Measurements from ENCODE around the gene GPD1L. TPM values are rescaled to one million over a fixed set of nuclear protein-coding genes. Genes with fewer than 3 reads are reported as not detected.

Gene GPD1L
- total and polyA plus RNA-seq, 2 of the 13 experiments (the other 11 are each of a cell fraction or from before 2014, with no cell fraction given) = 4.9 to 13.7 TPM

DNA sequence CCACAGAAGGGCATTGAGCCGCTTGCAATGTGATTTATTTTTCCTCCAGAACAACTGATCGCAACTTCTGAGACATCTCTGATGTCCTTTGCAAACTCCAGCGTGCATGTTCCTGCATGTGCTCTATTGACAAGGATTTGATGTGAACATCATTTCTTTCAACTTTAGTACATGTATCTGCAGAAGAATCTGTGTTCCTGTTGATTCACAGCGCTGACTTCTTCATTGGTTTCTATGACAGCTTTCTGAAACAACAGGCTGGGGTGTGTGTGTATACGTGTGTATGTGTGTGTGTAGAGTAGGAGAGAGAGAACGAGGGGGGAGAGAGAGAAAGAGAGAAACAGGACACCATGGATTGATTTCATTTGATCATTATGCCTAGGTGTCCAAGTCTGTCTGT, 75.4 kb downstream of the GPD1L start (continued):
- TF ChIP-seq, protein P1, sequence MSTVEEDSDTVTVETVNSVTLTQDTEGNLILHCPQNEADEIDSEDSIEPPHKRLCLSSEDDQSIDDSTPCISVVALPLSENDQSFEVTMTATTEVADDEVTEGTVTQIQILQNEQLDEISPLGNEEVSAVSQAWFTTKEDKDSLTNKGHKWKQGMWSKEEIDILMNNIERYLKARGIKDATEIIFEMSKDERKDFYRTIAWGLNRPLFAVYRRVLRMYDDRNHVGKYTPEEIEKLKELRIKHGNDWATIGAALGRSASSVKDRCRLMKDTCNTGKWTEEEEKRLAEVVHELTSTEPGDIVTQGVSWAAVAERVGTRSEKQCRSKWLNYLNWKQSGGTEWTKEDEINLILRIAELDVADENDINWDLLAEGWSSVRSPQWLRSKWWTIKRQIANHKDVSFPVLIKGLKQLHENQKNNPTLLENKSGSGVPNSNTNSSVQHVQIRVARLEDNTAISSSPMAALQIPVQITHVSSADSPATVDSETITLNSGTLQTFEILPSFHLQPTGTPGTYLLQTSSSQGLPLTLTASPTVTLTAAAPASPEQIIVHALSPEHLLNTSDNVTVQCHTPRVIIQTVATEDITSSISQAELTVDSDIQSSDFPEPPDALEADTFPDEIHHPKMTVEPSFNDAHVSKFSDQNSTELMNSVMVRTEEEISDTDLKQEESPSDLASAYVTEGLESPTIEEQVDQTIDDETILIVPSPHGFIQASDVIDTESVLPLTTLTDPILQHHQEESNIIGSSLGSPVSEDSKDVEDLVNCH (CRISPR knock-in tag; IDR thresholded peaks at IDR 0.05) = no peak
- TF ChIP-seq ZSCAN31 (CRISPR knock-in tag; IDR thresholded peaks at IDR 0.05; ENCODE audit: low read depth) (no peak), ZNF773 (CRISPR knock-in tag; IDR thresholded peaks at IDR 0.05; ENCODE audit: borderline replicate concordance) (no peak), ZNF331 (CRISPR knock-in tag; IDR thresholded peaks at IDR 0.05) (no peak)

DNA sequence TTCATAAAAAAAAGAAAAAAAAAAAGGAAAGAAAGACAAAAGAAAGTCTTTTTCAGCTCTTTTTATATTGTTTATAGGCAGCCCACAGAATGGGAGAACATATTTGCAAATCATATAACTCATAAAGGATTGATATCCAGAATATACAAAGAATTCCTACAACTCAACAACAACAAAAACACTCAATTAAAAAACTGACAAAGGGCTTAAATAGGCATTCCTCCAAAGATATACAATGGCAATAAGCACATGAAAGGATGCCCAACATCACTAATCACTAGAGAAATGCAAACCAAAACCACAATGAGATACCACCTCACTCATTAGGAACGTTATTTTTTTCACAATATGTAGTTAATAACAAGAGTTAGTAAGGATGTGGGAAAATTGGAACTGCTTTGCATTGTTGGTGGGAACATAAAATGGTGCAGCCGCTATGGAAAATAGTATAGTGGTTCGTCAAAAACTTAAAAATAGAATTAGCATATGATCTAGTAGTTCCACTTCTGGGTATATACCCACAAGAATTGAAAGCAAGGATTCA, 77.8 kb downstream of the GPD1L start:
- peaks cover 0 to 4% of the 10 kb centered on the region in 2 experiments; a peak in 2 of 5 replicates for H3K27me3 ChIP-seq (ENCODE audit: control insufficient read depth in 1 of 2, insufficient read depth in 2 of 2, low read length in 2 of 2)
- BruUV-seq (replicated peaks) = no TSS peak
- POLR2A ChIA-PET = no interaction called here
- H3K9ac ChIP-seq (ENCODE audit: insufficient read depth, low read depth, low read length) = no peak overlapping the region
- no peak for DNase-seq (ENCODE audit: low spot score)
- no peak overlapping the region for H3K4me3 ChIP-seq (replicated peaks in 1 of 3; ENCODE audit: insufficient read depth in 1 of 3, low read depth in 2 of 3, low read length in 3 of 3)
- WGBS (ENCODE audit: low lambda C conversion rate) = 70% methylated on average over 3 of the region's 3 CpGs
- CTCF ChIA-PET (ENCODE audit: low intra/inter-chr PET ratio, low total read pairs) = no interaction called here
- no peak overlapping the region for H2AFZ ChIP-seq (ENCODE audit: low read length)
- FAIRE-seq = no peak
- ATAC-seq = no peak
- in situ Hi-C loops (cut with HindIII; ENCODE audit: extremely low pct_ligation_motif_present, low pct_unique_long_range_greater_than_20kb) (no loop called here), intact Hi-C loops (cut with micrococcal nuclease; ENCODE audit: unreplicated experiment) (no loop called here)
- H3K4me1 ChIP-seq (ENCODE audit: insufficient read depth, low read length) = peaks cover 40% of the 10 kb centered on the region
- no peaks in the 10 kb centered on the region for H3K9me3 ChIP-seq (ENCODE audit: low read length)
- no peak overlapping the region for H3K27ac ChIP-seq (ENCODE audit: extremely low read length, insufficient read depth, low read length)
- H4K20me1 ChIP-seq (ENCODE audit: insufficient read depth, low read length) = no peaks in the 10 kb centered on the region
- no peaks in the 10 kb centered on the region for H3K36me3 ChIP-seq (replicated peaks in 1 of 2; ENCODE audit: control insufficient read depth in 1 of 2, insufficient read depth in 2 of 2, low read length in 2 of 2)
- H3K4me2 ChIP-seq (ENCODE audit: low read depth, low read length) = no peak overlapping the region
- no peaks in the 10 kb centered on the region for H3K79me2 ChIP-seq (ENCODE audit: insufficient read depth, low read length)
- TF ChIP-seq, protein P2, sequence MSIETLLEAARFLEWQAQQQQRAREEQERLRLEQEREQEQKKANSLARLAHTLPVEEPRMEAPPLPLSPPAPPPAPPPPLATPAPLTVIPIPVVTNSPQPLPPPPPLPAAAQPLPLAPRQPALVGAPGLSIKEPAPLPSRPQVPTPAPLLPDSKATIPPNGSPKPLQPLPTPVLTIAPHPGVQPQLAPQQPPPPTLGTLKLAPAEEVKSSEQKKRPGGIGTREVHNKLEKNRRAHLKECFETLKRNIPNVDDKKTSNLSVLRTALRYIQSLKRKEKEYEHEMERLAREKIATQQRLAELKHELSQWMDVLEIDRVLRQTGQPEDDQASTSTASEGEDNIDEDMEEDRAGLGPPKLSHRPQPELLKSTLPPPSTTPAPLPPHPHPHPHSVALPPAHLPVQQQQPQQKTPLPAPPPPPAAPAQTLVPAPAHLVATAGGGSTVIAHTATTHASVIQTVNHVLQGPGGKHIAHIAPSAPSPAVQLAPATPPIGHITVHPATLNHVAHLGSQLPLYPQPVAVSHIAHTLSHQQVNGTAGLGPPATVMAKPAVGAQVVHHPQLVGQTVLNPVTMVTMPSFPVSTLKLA (IDR thresholded peaks at IDR 0.05) = no peak
- TF ChIP-seq SUZ12 (IDR thresholded peaks at IDR 0.05; ENCODE audit: low read depth, low read length) (no peak), FOXP1 (IDR thresholded peaks at IDR 0.05) (no peak), FOXP1 (CRISPR knock-in tag; IDR thresholded peaks at IDR 0.05) (no peak), DNMT1 (CRISPR knock-in tag; IDR thresholded peaks at IDR 0.05) (no peak), ZNF569 (CRISPR knock-in tag; IDR thresholded peaks at IDR 0.05; ENCODE audit: borderline replicate concordance) (no peak), NCOA5 (CRISPR knock-in tag; IDR thresholded peaks at IDR 0.05) (no peak), ZBTB20 (CRISPR knock-in tag; IDR thresholded peaks at IDR 0.05; ENCODE audit: borderline replicate concordance, low read depth) (no peak), PHF20 (CRISPR knock-in tag; IDR thresholded peaks at IDR 0.05) (no peak), ZNF543 (CRISPR knock-in tag; IDR thresholded peaks at IDR 0.05) (no peak), FOSL1 (CRISPR knock-in tag; IDR thresholded peaks at IDR 0.05; ENCODE audit: borderline replicate concordance) (no peak), TBX2 (CRISPR knock-in tag; IDR thresholded peaks at IDR 0.05; ENCODE audit: borderline replicate concordance) (no peak), ZNF607 (CRISPR knock-in tag; IDR thresholded peaks at IDR 0.05; ENCODE audit: borderline replicate concordance) (no peak), AGO2 (optimal IDR thresholded peaks at IDR 0.05; ENCODE audit: low read depth, low read length) (no peak)
- TF ChIP-seq, protein P3, sequence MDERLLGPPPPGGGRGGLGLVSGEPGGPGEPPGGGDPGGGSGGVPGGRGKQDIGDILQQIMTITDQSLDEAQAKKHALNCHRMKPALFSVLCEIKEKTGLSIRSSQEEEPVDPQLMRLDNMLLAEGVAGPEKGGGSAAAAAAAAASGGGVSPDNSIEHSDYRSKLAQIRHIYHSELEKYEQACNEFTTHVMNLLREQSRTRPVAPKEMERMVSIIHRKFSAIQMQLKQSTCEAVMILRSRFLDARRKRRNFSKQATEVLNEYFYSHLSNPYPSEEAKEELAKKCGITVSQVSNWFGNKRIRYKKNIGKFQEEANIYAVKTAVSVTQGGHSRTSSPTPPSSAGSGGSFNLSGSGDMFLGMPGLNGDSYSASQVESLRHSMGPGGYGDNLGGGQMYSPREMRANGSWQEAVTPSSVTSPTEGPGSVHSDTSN (CRISPR knock-in tag; IDR thresholded peaks at IDR 0.05) = no peak
- TF ChIP-seq, protein P4, sequence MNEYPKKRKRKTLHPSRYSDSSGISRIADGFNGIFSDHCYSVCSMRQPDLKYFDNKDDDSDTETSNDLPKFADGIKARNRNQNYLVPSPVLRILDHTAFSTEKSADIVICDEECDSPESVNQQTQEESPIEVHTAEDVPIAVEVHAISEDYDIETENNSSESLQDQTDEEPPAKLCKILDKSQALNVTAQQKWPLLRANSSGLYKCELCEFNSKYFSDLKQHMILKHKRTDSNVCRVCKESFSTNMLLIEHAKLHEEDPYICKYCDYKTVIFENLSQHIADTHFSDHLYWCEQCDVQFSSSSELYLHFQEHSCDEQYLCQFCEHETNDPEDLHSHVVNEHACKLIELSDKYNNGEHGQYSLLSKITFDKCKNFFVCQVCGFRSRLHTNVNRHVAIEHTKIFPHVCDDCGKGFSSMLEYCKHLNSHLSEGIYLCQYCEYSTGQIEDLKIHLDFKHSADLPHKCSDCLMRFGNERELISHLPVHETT (CRISPR knock-in tag; conservative IDR thresholded peaks at IDR 0.05) = no peak
